HEK293 (cell line): ENCODE measurements around the gene MTRF1L.
A peak's percentile ranks its signal among the peaks of the same experiment; 100 is the strongest.

Source experiments
- BCL11B ChIP-seq: fragments of 450-650 bp; formaldehyde crosslinking; IDR thresholded peaks from 2 replicates; pipeline ENCODE4 v1.5.1; 2016; ENCODE audit warnings: low read depth, missing biosample characterization, missing genetic modification characterization
- HOXC10 ChIP-seq: sonication (generic); formaldehyde crosslinking; IDR thresholded peaks from 2 replicates; pipeline ENCODE4 v1.8.1; 2023; ENCODE audit warnings: mild to moderate bottlenecking, missing genetic modification reagents
- HOXD13 ChIP-seq: sonication (generic); formaldehyde crosslinking; IDR thresholded peaks from 2 replicates; pipeline ENCODE4 v1.8.0; 2022; ENCODE audit warnings: missing genetic modification reagents, borderline replicate concordance
- KLF1 ChIP-seq: fragments of 450-650 bp; formaldehyde crosslinking; IDR thresholded peaks from 2 replicates; pipeline ENCODE4 v1.5.1; 2016; ENCODE audit warnings: missing biosample characterization, missing genetic modification characterization
- KLF16 ChIP-seq: fragments of 450-650 bp; formaldehyde crosslinking; IDR thresholded peaks from 2 replicates; pipeline ENCODE4 v1.5.1; 2017; ENCODE audit warnings: missing biosample characterization, missing genetic modification characterization
- PRDM1 ChIP-seq: fragments of 450-650 bp; formaldehyde crosslinking; IDR thresholded peaks from 2 replicates; pipeline ENCODE4; 2016; ENCODE audit warnings: missing biosample characterization, missing genetic modification characterization
- PRDM2 ChIP-seq: fragments of 450-650 bp; formaldehyde crosslinking; IDR thresholded peaks from 2 replicates; pipeline ENCODE4 v1.5.1; 2016; ENCODE audit warnings: missing biosample characterization, missing genetic modification characterization, borderline replicate concordance
- SALL2 ChIP-seq: fragments of 450-650 bp; formaldehyde crosslinking; IDR thresholded peaks from 2 replicates; pipeline ENCODE4 v1.5.0; 2017; ENCODE audit warnings: missing biosample characterization, mild to moderate bottlenecking, missing genetic modification characterization, borderline replicate concordance
- SCRT2 ChIP-seq: fragments of 450-650 bp; formaldehyde crosslinking; IDR thresholded peaks from 2 replicates; pipeline ENCODE4 v1.5.1; 2016; ENCODE audit warnings: missing biosample characterization, missing genetic modification characterization
- SP3 ChIP-seq: fragments of 450-650 bp; formaldehyde crosslinking; IDR thresholded peaks from 2 replicates; pipeline ENCODE4 v1.5.1; 2016; ENCODE audit warnings: missing biosample characterization, missing genetic modification characterization
- SP7 ChIP-seq: fragments of 450-650 bp; formaldehyde crosslinking; IDR thresholded peaks from 2 replicates; pipeline ENCODE4 v1.5.1; 2016; ENCODE audit warnings: missing biosample characterization, missing genetic modification characterization
- ZBTB1 ChIP-seq: fragments of 450-650 bp; formaldehyde crosslinking; IDR thresholded peaks from 2 replicates; pipeline ENCODE4 v1.5.1; 2016; ENCODE audit warnings: missing biosample characterization, missing genetic modification characterization
- ZBTB21 ChIP-seq: fragments of 450-650 bp; formaldehyde crosslinking; IDR thresholded peaks from 2 replicates; pipeline ENCODE4 v1.5.1; 2017; ENCODE audit warnings: missing biosample characterization, missing genetic modification characterization
- ZBTB48 ChIP-seq: fragments of 450-650 bp; formaldehyde crosslinking; IDR thresholded peaks from 2 replicates; pipeline ENCODE4 v1.5.1; 2016; ENCODE audit warnings: missing biosample characterization, missing genetic modification characterization
- ZNF132 ChIP-seq: fragments of 450-650 bp; formaldehyde crosslinking; IDR thresholded peaks from 2 replicates; pipeline ENCODE4 v1.5.1; 2017; ENCODE audit warnings: missing biosample characterization, missing genetic modification characterization, borderline replicate concordance
- ZNF16 ChIP-seq: fragments of 450-650 bp; formaldehyde crosslinking; IDR thresholded peaks from 2 replicates; pipeline ENCODE4 v1.5.1; 2016; ENCODE audit warnings: low read depth, missing biosample characterization, missing genetic modification characterization
- ZNF221 ChIP-seq: fragments of 450-650 bp; formaldehyde crosslinking; IDR thresholded peaks from 2 replicates; pipeline ENCODE4 v1.5.1; 2017; ENCODE audit warnings: missing biosample characterization, missing genetic modification characterization, borderline replicate concordance
- ZNF223 ChIP-seq: fragments of 450-650 bp; formaldehyde crosslinking; IDR thresholded peaks from 2 replicates; pipeline ENCODE4 v1.5.1; 2016; ENCODE audit warnings: missing biosample characterization, missing genetic modification characterization
- ZNF239 ChIP-seq: fragments of 450-650 bp; formaldehyde crosslinking; IDR thresholded peaks from 2 replicates; pipeline ENCODE4 v1.5.1; 2016; ENCODE audit warnings: missing biosample characterization, missing genetic modification characterization
- ZNF341 ChIP-seq: fragments of 450-650 bp; formaldehyde crosslinking; IDR thresholded peaks from 2 replicates; pipeline ENCODE4; 2016; ENCODE audit warnings: low read depth, missing biosample characterization, missing genetic modification characterization
- ZNF416 ChIP-seq: fragments of 450-650 bp; formaldehyde crosslinking; IDR thresholded peaks from 2 replicates; pipeline ENCODE4 v1.5.1; 2016; ENCODE audit warnings: missing biosample characterization, missing genetic modification characterization
- ZNF423 ChIP-seq: fragments of 450-650 bp; formaldehyde crosslinking; IDR thresholded peaks from 2 replicates; pipeline ENCODE4 v1.5.1; 2016; ENCODE audit warnings: missing biosample characterization, missing genetic modification characterization
- ZNF473 ChIP-seq: fragments of 450-650 bp; formaldehyde crosslinking; IDR thresholded peaks from 2 replicates; pipeline ENCODE4 v1.5.1; 2017; ENCODE audit warnings: missing biosample characterization, missing genetic modification characterization
- ZNF560 ChIP-seq: fragments of 450-650 bp; formaldehyde crosslinking; IDR thresholded peaks from 2 replicates; pipeline ENCODE4 v1.5.1; 2017; ENCODE audit warnings: missing biosample characterization, missing genetic modification characterization, borderline replicate concordance
- ZNF571 ChIP-seq: fragments of 450-650 bp; formaldehyde crosslinking; IDR thresholded peaks from 2 replicates; pipeline ENCODE4 v1.5.0; 2017; ENCODE audit warnings: missing biosample characterization, missing genetic modification characterization
- ZNF580 ChIP-seq: fragments of 450-650 bp; formaldehyde crosslinking; IDR thresholded peaks from 2 replicates; pipeline ENCODE4 v1.5.1; 2016; ENCODE audit warnings: missing biosample characterization, missing genetic modification characterization
- ZNF600 ChIP-seq: fragments of 450-650 bp; formaldehyde crosslinking; IDR thresholded peaks from 2 replicates; pipeline ENCODE4 v1.5.1; 2016; ENCODE audit warnings: missing biosample characterization, missing genetic modification characterization
- ZNF610 ChIP-seq: fragments of 450-650 bp; formaldehyde crosslinking; IDR thresholded peaks from 2 replicates; pipeline ENCODE4 v1.5.1; 2016; ENCODE audit warnings: missing biosample characterization, missing genetic modification characterization, borderline replicate concordance
- ZNF626 ChIP-seq: fragments of 450-650 bp; sonication (Bioruptor Pico); formaldehyde crosslinking; IDR thresholded peaks from 2 replicates; pipeline ENCODE4 v1.5.1; 2018; ENCODE audit warnings: missing biosample characterization, missing genetic modification characterization, inconsistent platforms
- ZNF677 ChIP-seq: fragments of 450-650 bp; IDR thresholded peaks from 2 replicates; pipeline ENCODE4 v1.5.0; 2018; ENCODE audit warnings: missing biosample characterization, mild to moderate bottlenecking, missing genetic modification characterization, moderate library complexity
- ZNF777 ChIP-seq: fragments of 450-650 bp; formaldehyde crosslinking; IDR thresholded peaks from 2 replicates; pipeline ENCODE4 v1.5.1; 2017; ENCODE audit warnings: missing biosample characterization, missing genetic modification characterization, borderline replicate concordance
- ZNF830 ChIP-seq: fragments of 450-650 bp; IDR thresholded peaks from 2 replicates; pipeline ENCODE4 v1.5.0; 2018; ENCODE audit warnings: missing biosample characterization, missing genetic modification characterization, low read depth, mild to moderate bottlenecking, moderate library complexity
- ZSCAN23 ChIP-seq: fragments of 450-650 bp; formaldehyde crosslinking; IDR thresholded peaks from 2 replicates; pipeline ENCODE4 v1.5.1; 2016; ENCODE audit warnings: missing biosample characterization, missing genetic modification characterization
- ZXDB ChIP-seq: fragments of 450-650 bp; formaldehyde crosslinking; IDR thresholded peaks from 2 replicates; pipeline ENCODE4 v1.5.1; 2016; ENCODE audit warnings: missing biosample characterization, missing genetic modification characterization
- TF ChIP-seq, protein P1 (sequence below): fragments of 450-650 bp; formaldehyde crosslinking; IDR thresholded peaks from 2 replicates; pipeline ENCODE4 v1.5.1; 2017; ENCODE audit warnings: missing biosample characterization, missing genetic modification characterization

The MTRF1L gene

DNA sequence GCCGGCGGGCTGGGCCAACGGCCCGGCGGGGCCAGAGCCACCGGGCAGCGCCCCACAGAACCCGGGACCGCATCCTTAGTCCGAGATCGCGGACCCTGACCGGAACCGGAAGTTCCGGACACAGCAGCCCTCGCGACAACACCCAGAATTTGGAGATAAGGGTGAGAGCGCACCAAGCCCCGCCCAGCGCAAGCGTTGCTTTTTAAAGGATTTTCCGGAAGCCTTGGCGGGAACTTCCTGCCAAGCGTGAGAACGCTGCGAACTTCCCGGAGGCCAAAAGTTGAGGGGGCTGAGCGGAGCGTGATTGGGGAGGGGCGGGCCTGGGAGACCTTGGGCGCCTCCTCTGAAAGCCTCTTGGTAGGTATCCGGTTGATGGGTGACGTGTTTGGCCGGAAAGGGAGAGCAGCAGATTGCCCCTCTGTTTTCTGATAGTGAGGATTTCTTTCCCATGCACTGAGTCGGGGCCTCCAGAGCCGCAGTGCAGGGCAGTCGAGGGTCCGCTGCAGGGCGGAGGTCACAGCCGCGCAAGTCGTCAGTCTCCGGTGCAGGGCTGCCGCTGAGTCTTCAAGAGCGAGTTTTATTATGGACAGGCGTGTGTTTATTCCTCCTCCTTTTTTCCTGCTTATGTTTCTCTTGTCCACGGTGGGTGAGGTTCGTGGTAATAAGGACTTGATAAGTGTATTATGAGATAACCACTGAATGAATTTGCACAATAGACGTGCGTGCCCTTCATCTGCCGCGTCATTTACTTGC lies at the start of gene MTRF1L (continued):
- TF ChIP-seq ZBTB21 (tag by site-specific recombination) (peak; percentile 42; the same call in 1 of the 2 replicates), ZNF600 (0 out of 2 replicates have a peak, but pooled peaks have one; percentile 10), SP3 (tag by site-specific recombination) (peak; percentile 81), SP7 (tag by site-specific recombination) (peak; percentile 69; the same call in 1 of the 2 replicates), ZNF473 (tag by site-specific recombination) (no peak), ZBTB1 (tag by site-specific recombination) (no peak), ZNF16 (no peak), ZNF132 (no peak), ZNF610 (no peak), PRDM2 (no peak), HOXC10 (CRISPR knock-in tag) (no peak), ZNF423 (tag by site-specific recombination) (no peak), ZSCAN23 (tag by site-specific recombination) (no peak), ZNF416 (tag by site-specific recombination) (no peak), PRDM1 (tag by site-specific recombination) (peak; percentile 41; the same call in 1 of the 2 replicates), ZNF830 (tag by site-specific recombination) (no peak), ZNF777 (no peak), KLF16 (tag by site-specific recombination) (no peak), BCL11B (tag by site-specific recombination) (no peak), ZBTB48 (tag by site-specific recombination) (no peak), SALL2 (no peak), ZNF580 (tag by site-specific recombination) (peak; percentile 91), ZNF239 (tag by site-specific recombination) (no peak), HOXD13 (CRISPR knock-in tag) (peak; percentile 64; the same call in 1 of the 2 replicates), ZNF221 (tag by site-specific recombination) (no peak), ZNF677 (tag by site-specific recombination) (no peak), ZNF571 (no peak), ZNF626 (tag by site-specific recombination) (no peak), ZXDB (tag by site-specific recombination) (peak; percentile 98), SCRT2 (tag by site-specific recombination) (no peak), ZNF223 (tag by site-specific recombination) (no peak), ZNF341 (0 out of 2 replicates have a peak, but pooled peaks have one; percentile 14), KLF1 (tag by site-specific recombination) (no peak), ZNF560 (tag by site-specific recombination) (no peak)
- TF ChIP-seq, protein P1, sequence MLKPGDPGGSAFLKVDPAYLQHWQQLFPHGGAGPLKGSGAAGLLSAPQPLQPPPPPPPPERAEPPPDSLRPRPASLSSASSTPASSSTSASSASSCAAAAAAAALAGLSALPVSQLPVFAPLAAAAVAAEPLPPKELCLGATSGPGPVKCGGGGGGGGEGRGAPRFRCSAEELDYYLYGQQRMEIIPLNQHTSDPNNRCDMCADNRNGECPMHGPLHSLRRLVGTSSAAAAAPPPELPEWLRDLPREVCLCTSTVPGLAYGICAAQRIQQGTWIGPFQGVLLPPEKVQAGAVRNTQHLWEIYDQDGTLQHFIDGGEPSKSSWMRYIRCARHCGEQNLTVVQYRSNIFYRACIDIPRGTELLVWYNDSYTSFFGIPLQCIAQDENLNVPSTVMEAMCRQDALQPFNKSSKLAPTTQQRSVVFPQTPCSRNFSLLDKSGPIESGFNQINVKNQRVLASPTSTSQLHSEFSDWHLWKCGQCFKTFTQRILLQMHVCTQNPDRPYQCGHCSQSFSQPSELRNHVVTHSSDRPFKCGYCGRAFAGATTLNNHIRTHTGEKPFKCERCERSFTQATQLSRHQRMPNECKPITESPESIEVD (tag by site-specific recombination) = no peak
